Adrenal gland (tissue), 5 donors: ENCODE results near the gene GRID1.

Experiments
- POLR2A ChIP-seq, 2 donors: fragments of 450-650 bp; IDR thresholded peaks; one replicate each; pipeline ENCODE4 v1.6.1; 2017; ENCODE audit warnings: antibody characterized with exemption in 2 of 2, mild to moderate bottlenecking in 2 of 2, moderate library complexity in 1 of 2
- TF ChIP-seq, protein P1 (sequence below), 6 experiments: fragments of 450-650 bp in 4 of 6; fragments of 200-600 bp in 2 of 6; sonication (generic) in 1 of 6; IDR thresholded peaks; 1 replicate in 5 of 6; 2 replicates in 1 of 6; pipeline versions ENCODE4 v1.5.1 to v1.8.0; 2016 to 2021; ENCODE audit warnings: antibody characterized with exemption in 6 of 6, mild to moderate bottlenecking in 2 of 6, moderate library complexity in 1 of 6
- donor health status: DM: no; HTN: no; CAD: no.

- TF ChIP-seq, protein P1, sequence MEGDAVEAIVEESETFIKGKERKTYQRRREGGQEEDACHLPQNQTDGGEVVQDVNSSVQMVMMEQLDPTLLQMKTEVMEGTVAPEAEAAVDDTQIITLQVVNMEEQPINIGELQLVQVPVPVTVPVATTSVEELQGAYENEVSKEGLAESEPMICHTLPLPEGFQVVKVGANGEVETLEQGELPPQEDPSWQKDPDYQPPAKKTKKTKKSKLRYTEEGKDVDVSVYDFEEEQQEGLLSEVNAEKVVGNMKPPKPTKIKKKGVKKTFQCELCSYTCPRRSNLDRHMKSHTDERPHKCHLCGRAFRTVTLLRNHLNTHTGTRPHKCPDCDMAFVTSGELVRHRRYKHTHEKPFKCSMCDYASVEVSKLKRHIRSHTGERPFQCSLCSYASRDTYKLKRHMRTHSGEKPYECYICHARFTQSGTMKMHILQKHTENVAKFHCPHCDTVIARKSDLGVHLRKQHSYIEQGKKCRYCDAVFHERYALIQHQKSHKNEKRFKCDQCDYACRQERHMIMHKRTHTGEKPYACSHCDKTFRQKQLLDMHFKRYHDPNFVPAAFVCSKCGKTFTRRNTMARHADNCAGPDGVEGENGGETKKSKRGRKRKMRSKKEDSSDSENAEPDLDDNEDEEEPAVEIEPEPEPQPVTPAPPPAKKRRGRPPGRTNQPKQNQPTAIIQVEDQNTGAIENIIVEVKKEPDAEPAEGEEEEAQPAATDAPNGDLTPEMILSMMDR (IDR thresholded peaks at IDR 0.05) = no peak
- TF ChIP-seq POLR2A (IDR thresholded peaks at IDR 0.05) = no peak
These were observed 26.8 kb upstream of the GRID1 start for GRCh38 chr10:86393362-86393761.
